CD4-positive, alpha-beta T cell treated with Interleukin-1 beta for 1 hour (primary cell): ENCODE measurements around the gene FANCL.
A peak's percentile ranks its signal among the peaks of the same experiment; 100 is the strongest.
"Not testable (repeated sequence)": the region's sequence is repeated elsewhere in the genome, so short reads cannot be mapped to it uniquely, and the experiment has no call there.

Experiments
- DNase-seq, 2 donors: peaks; one replicate each; pipeline ENCODE4 v3.0.0-alpha.2; 2020 to 2022

The FANCL gene

GRCh38 chr2:58240670-58241545 is at the start of gene FANCL:
TSS of gene FANCL (minus strand) at chr2:58241325. CDS start at chr2:58241313, 12 bp downstream.
- peak; percentile 68 to 74 for DNase-seq

- DNase-seq, result no peak
Measured at GRCh38 chr2:58289029-58289428, 47.9 kb upstream of the FANCL start.

GRCh38 chr2:58283931-58284330 is 42.8 kb upstream of the FANCL start:
- no peak for DNase-seq

GRCh38 chr2:58275144-58275543 is 34.0 kb upstream of the FANCL start:
- DNase-seq, result not testable (repeated sequence)

- no peak for DNase-seq
Measured at GRCh38 chr2:58271826-58272225, 30.7 kb upstream of the FANCL start.

- no peak for DNase-seq
Measured at GRCh38 chr2:58268685-58269084, 27.6 kb upstream of the FANCL start.

- no peak for DNase-seq
Measured at GRCh38 chr2:58266211-58266610, 25.1 kb upstream of the FANCL start.

- no peak for DNase-seq
Measured at GRCh38 chr2:58261209-58261608, 20.1 kb upstream of the FANCL start.

GRCh38 chr2:58258456-58258855 is 17.3 kb upstream of the FANCL start:
- DNase-seq, result not testable (repeated sequence)

- DNase-seq, result not testable (repeated sequence)
Measured at GRCh38 chr2:58251331-58252201, 10.4 kb upstream of the FANCL start.

GRCh38 chr2:58241546-58241864 is 380 bp upstream of the FANCL start:
- no peak for DNase-seq

GRCh38 chr2:58239243-58239925 is 1.7 kb downstream of the FANCL start:
- no peak for DNase-seq

GRCh38 chr2:58237741-58238140 is 3.4 kb downstream of the FANCL start:
- no peak for DNase-seq

GRCh38 chr2:58235984-58236383 is 5.1 kb downstream of the FANCL start:
- no peak for DNase-seq

GRCh38 chr2:58235170-58235569 is 6.0 kb downstream of the FANCL start:
- DNase-seq, result no peak

- no peak for DNase-seq
Measured at GRCh38 chr2:58228299-58228698, 12.8 kb downstream of the FANCL start.

GRCh38 chr2:58227171-58227917 is 13.8 kb downstream of the FANCL start:
- DNase-seq, result no peak

GRCh38 chr2:58221909-58222308 is 19.2 kb downstream of the FANCL start:
- no peak for DNase-seq

- DNase-seq, result no peak
Measured at GRCh38 chr2:58215429-58215828, 25.7 kb downstream of the FANCL start.

GRCh38 chr2:58210951-58211568 is 30.1 kb downstream of the FANCL start:
- DNase-seq, result not testable (repeated sequence)

GRCh38 chr2:58207189-58207588 is 33.9 kb downstream of the FANCL start:
- no peak for DNase-seq

GRCh38 chr2:58206785-58207184 is 34.3 kb downstream of the FANCL start:
- DNase-seq, result no peak
